GM12878 (cell line): ENCODE data around the gene NFIX. TPM values are rescaled to one million over a fixed set of nuclear protein-coding genes. Genes with fewer than 3 reads are reported as not detected.

ENCODE experiments used
- ATAC-seq: fragments of 200-7000 bp; cut with Tn5 transposase; 3 replicates; pipeline ENCODE4 v1.9.1; 2020; ENCODE audit warnings: mild to moderate bottlenecking, moderate library complexity
- BruUV-seq: library from RNA; stranded (reverse); fragments of 400-500 nt; replicated peaks from 2 replicates; lab custom pipeline; 2021; lab: Mats Ljungman, UMichigan
- CTCF ChIA-PET: fragments of 300-600 bp; sonication (Branson Sonifier 250); formaldehyde crosslinking; extraction: SDS; loops from one replicate; lab custom pipeline; 2021; ENCODE audit warnings: inconsistent platforms; lab: Yijun Ruan, JAX
- POLR2A ChIA-PET: fragments of 350-600 bp; formaldehyde crosslinking; extraction: SDS; loops from one replicate; lab custom pipeline; 2021; ENCODE audit warnings: inconsistent platforms; lab: Charles Lee
- RAD21 ChIA-PET: fragments of 300-600 bp; sonication (Branson Sonifier 250); formaldehyde crosslinking; loops from one replicate; lab custom pipeline; 2023; ENCODE audit warnings: antibody characterized with exemption; ENCODE audit not compliant: unreplicated experiment; lab: Charles Lee
- SMC1A ChIA-PET: fragments of 300-600 bp; sonication (Branson Sonifier 250); formaldehyde crosslinking; loops from one replicate; lab custom pipeline; 2023; ENCODE audit not compliant: unreplicated experiment, uncharacterized antibody; lab: Charles Lee
- DNase-seq: peaks from one replicate; pipeline ENCODE4 v3.0.0-alpha.2; 2011; ENCODE audit warnings: low read depth, low spot score
- FAIRE-seq: peaks from 3 replicates; lab custom pipeline; 2011; peaks lifted over from hg19 to GRCh38; lab: Jason Lieb, UNC
- H2AFZ ChIP-seq: 2 replicates; pipeline ENCODE4 v1.6.0; 2011; ENCODE audit warnings: low read depth, low read length, control low read depth; ENCODE audit not compliant: control insufficient read depth
- H3K27ac ChIP-seq: 2 replicates; pipeline ENCODE4 v1.5.1; 2011; ENCODE audit warnings: control low read depth; ENCODE audit not compliant: control insufficient read depth, insufficient read depth
- H3K27me3 ChIP-seq, 2 experiments: replicated peaks in 1 of 2; 2 replicates each; pipeline versions ENCODE4 v1.6.0 to v1.6.1; 2011; ENCODE audit warnings: low read length in 1 of 2; ENCODE audit not compliant: control insufficient read depth in 2 of 2, insufficient read depth in 2 of 2
- H3K36me3 ChIP-seq, 2 experiments: 2 replicates each; pipeline ENCODE4 v1.5.1; 2011; ENCODE audit warnings: low read length in 1 of 2; ENCODE audit not compliant: control insufficient read depth in 2 of 2, insufficient read depth in 2 of 2
- H3K4me1 ChIP-seq: 2 replicates; pipeline ENCODE4 v1.6.1; 2011; ENCODE audit warnings: mild to moderate bottlenecking, low read length, moderate library complexity, mixed read lengths; ENCODE audit not compliant: control insufficient read depth, insufficient read depth
- H3K4me2 ChIP-seq: 2 replicates; pipeline ENCODE4 v1.6.0; 2011; ENCODE audit warnings: control low read depth; ENCODE audit not compliant: control insufficient read depth, insufficient read depth
- H3K4me3 ChIP-seq: fragments of 200-600 bp; sonication (generic); 2 replicates; pipeline ENCODE4 v1.5.1; 2016
- H3K79me2 ChIP-seq: 2 replicates; pipeline ENCODE4 v1.6.0; 2011; ENCODE audit warnings: low read length; ENCODE audit not compliant: control insufficient read depth, insufficient read depth
- H3K9ac ChIP-seq: 2 replicates; pipeline ENCODE4 v1.8.0; 2011; ENCODE audit warnings: low read length, control low read depth, mixed read lengths; ENCODE audit not compliant: control insufficient read depth, insufficient read depth
- H3K9me3 ChIP-seq: replicated peaks from 3 replicates; pipeline ENCODE4 v1.5.1; 2011; ENCODE audit warnings: mild to moderate bottlenecking, low read length; ENCODE audit not compliant: control insufficient read depth, insufficient read depth
- H4K20me1 ChIP-seq: 2 replicates; pipeline ENCODE4 v1.6.0; 2011; ENCODE audit not compliant: control insufficient read depth, insufficient read depth
- BCL3 ChIP-seq: IDR thresholded peaks from 2 replicates; pipeline ENCODE4 v1.6.1; 2011; ENCODE audit warnings: borderline replicate concordance, low read depth, mild to moderate bottlenecking, moderate library complexity, low read length; ENCODE audit not compliant: insufficient read depth, poor library complexity, severe bottlenecking
- ELK1 ChIP-seq: IDR thresholded peaks from 2 replicates; pipeline ENCODE4 v1.6.1; 2012; ENCODE audit warnings: low read depth, low read length, improper control_type of control experiment
- IKZF1 ChIP-seq: fragments of 450-650 bp; conservative IDR thresholded peaks from 2 replicates; pipeline ENCODE4 v1.6.1; 2017; ENCODE audit warnings: antibody characterized with exemption, mild to moderate bottlenecking
- JUNB ChIP-seq: IDR thresholded peaks from 2 replicates; pipeline ENCODE4 v1.6.1; 2016; ENCODE audit warnings: antibody characterized with exemption, mild to moderate bottlenecking
- JUND ChIP-seq: IDR thresholded peaks from 2 replicates; pipeline ENCODE4 v1.6.1; 2012; ENCODE audit warnings: low read depth, mild to moderate bottlenecking, low read length, improper control_type of control experiment, moderate library complexity
- MYC ChIP-seq: IDR thresholded peaks from 2 replicates; pipeline ENCODE4 v1.6.1; 2011; ENCODE audit warnings: mild to moderate bottlenecking, low read length, moderate library complexity, inconsistent platforms; ENCODE audit not compliant: insufficient read depth, insufficient replicate concordance, insufficient read length, severe bottlenecking
- NFIC ChIP-seq: IDR thresholded peaks from 2 replicates; pipeline ENCODE4 v1.6.1; 2012; ENCODE audit warnings: low read depth, mild to moderate bottlenecking, inconsistent platforms, low read length, moderate library complexity
- PML ChIP-seq: IDR thresholded peaks from 2 replicates; pipeline ENCODE4 v1.6.1; 2012; ENCODE audit warnings: low read length, inconsistent platforms
- POLR2AphosphoS2 ChIP-seq: IDR thresholded peaks from 2 replicates; pipeline ENCODE4 v1.6.1; 2011; ENCODE audit warnings: low read depth, mild to moderate bottlenecking, low read length, improper control_type of control experiment, moderate library complexity
- RAD21 ChIP-seq: IDR thresholded peaks from 2 replicates; pipeline ENCODE4 v1.6.1; 2011; ENCODE audit warnings: mild to moderate bottlenecking, low read depth, low read length, moderate library complexity; ENCODE audit not compliant: insufficient read depth
- RELB ChIP-seq: fragments of 450-650 bp; IDR thresholded peaks from 2 replicates; pipeline ENCODE4 v1.6.1; 2017; ENCODE audit warnings: low read depth, mild to moderate bottlenecking, moderate library complexity
- RFX5 ChIP-seq: IDR thresholded peaks from 2 replicates; pipeline ENCODE4 v1.6.1; 2011; ENCODE audit warnings: low read depth, low read length, improper control_type of control experiment
- SMAD1 ChIP-seq: fragments of 450-650 bp; IDR thresholded peaks from 2 replicates; pipeline ENCODE4 v1.6.1; 2018; ENCODE audit warnings: mild to moderate bottlenecking, low read depth; ENCODE audit not compliant: partially characterized antibody
- SREBF2 ChIP-seq: IDR thresholded peaks from 2 replicates; pipeline ENCODE4 v1.6.1; 2012; ENCODE audit warnings: mild to moderate bottlenecking, low read length
- ZNF207 ChIP-seq: fragments of 450-650 bp; IDR thresholded peaks from 2 replicates; pipeline ENCODE4 v1.6.1; 2014; ENCODE audit warnings: antibody characterized with exemption, mild to moderate bottlenecking, borderline replicate concordance
- WGBS: methylation state at CpG from one replicate; pipeline ENCODE4 v1.1.6; 2016; ENCODE audit warnings: low lambda C conversion rate; ENCODE audit not compliant: insufficient replicate concordance, insufficient coverage; ENCODE audit errors: missing lambda C conversion rate; 5-methylcytosine and 5-hydroxymethylcytosine counted together
- in situ Hi-C: fragments of 300-500 bp; cut with MboI; formaldehyde crosslinking; loops from 9 replicates; pipeline ENCODE4 v1.14.3; 2018; ENCODE audit warnings: mixed read lengths
- intact Hi-C: fragments of 100-400 bp; cut with micrococcal nuclease; formaldehyde crosslinking; loops from one replicate; pipeline ENCODE4 v1.14.2; 2022; ENCODE audit not compliant: unreplicated experiment
- polyA plus RNA-seq, 11 experiments: library from polyadenylated mRNA; depleted of rRNA in 4 of 11; unstranded in 6 of 11; stranded (reverse) in 5 of 11; fragments of >200 nt; fragmentation: Nextera tagmentation in 4 of 11; fragmentation: Illumina TruSeq in 1 of 11; extraction: Ambion mirVana in 4 of 11; extraction: Trizol in 1 of 11; gene quantifications; 1 replicate in 1 of 11; 2 replicates in 10 of 11; pipeline versions ENCODE4 v1.2.1 to v1.2.3, GENCODE V29; 2011 to 2016; ENCODE audit warnings: inconsistent platforms in 2 of 11, missing spikeins in 2 of 11, low read depth in 1 of 11
- total RNA-seq, 4 experiments: library from RNA; depleted of rRNA in 3 of 4; stranded (reverse); fragments of >200 nt in 3 of 4; fragmentation: Illumina TruSeq in 1 of 4; extraction: Trizol in 1 of 4; gene quantifications; 2 replicates each; pipeline versions ENCODE4 v1.2.1 to v1.2.3, GENCODE V29; 2013 to 2021

Gene NFIX
- total and polyA plus RNA-seq, 10 of the 15 experiments (the other 5 are each of a cell fraction or from before 2014, with no cell fraction given) = 0.02 to 2.2 (median 0.28) TPM

- Histone ChIP-seq H3K36me3 (no peaks in the 10 kb centered on the region), H3K79me2 (no peaks in the 10 kb centered on the region), H3K9me3 (no peaks in the 10 kb centered on the region), H3K27me3 (peaks cover 15 to 32% of the 10 kb centered on the region in 2 experiments), H2AFZ (no peak overlapping the region), H3K27ac (no peak overlapping the region), H3K9ac (no peak overlapping the region), H3K4me3 (no peak overlapping the region), H4K20me1 (no peaks in the 10 kb centered on the region), H3K4me2 (no peak overlapping the region), H3K4me1 (peaks cover 6% of the 10 kb centered on the region; the same call in 1 of the 2 replicates)
- ChIA-PET POLR2A (no interaction called here), SMC1A (no interaction called here), CTCF (no interaction called here), RAD21 (no interaction called here)
- no TSS peak for BruUV-seq
- 80% methylated on average over 4 of the region's 4 CpGs for WGBS
- FAIRE-seq (no peak), ATAC-seq (no peak), DNase-seq (no peak)
- intact Hi-C loops (no loop called here), in situ Hi-C loops (no loop called here)
- no peak for TF ChIP-seq JUNB
- TF ChIP-seq ZNF207 = no peak
- no peak for TF ChIP-seq PML
- no peak for TF ChIP-seq NFIC
- TF ChIP-seq JUND = no peak
- no peak for TF ChIP-seq POLR2AphosphoS2
- TF ChIP-seq MYC = no peak
- TF ChIP-seq RELB = no peak
- no peak for TF ChIP-seq IKZF1
- TF ChIP-seq SREBF2 = no peak
- no peak for TF ChIP-seq RFX5
- TF ChIP-seq SMAD1 = no peak
- TF ChIP-seq RAD21 = no peak
- no peak for TF ChIP-seq BCL3
- TF ChIP-seq ELK1 = no peak
These were observed 19.6 kb downstream of the NFIX start for GRCh38 chr19:13014921-13015280.
